ENCODE results near the gene CXCR5. TPM values are rescaled to one million over a fixed set of nuclear protein-coding genes. Genes with fewer than 3 reads are reported as not detected.

The CXCR5 gene
- polyA plus RNA-seq, 1 donor (not counting 4 experiments of a cell fraction or from before 2014, with no cell fraction given) = not detected

DNA sequence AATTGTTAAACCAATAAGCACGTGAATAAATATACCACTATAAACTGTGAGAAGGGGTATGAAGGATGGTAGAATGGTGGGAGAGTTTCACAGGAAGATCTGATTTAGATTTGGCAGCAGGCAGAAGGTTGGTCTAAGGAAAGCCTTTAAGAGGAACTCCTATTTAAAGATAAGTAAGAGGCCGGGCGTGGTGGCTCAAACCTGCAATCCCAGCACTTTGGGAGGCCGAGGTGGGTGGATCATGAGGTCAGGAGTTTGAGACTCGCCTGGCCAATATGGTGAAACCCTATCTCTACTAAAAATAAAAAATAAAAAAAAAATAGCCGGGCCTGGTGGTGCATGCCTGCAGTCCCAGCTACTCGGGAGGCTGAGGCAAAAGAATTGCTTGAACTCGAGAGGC is 45.8 kb upstream of the CXCR5 start:
- H2AFZ ChIP-seq (ENCODE audit: control insufficient read depth, low read length) = no peak overlapping the region
- H3K4me3 ChIP-seq (ENCODE audit: control insufficient read depth in 2 of 3, extremely low read depth in 1 of 3, insufficient read depth in 2 of 3, low read depth in 1 of 3, low read length in 3 of 3) = no peak overlapping the region
- H3K4me2 ChIP-seq (ENCODE audit: control insufficient read depth, extremely low read depth, insufficient read depth, low read depth, low read length) = no peak overlapping the region
- dilution Hi-C loops (cut with MboI; ENCODE audit: extremely low pct_ligation_motif_present, low sequenced_read_pairs) = no loop called here
- no peaks in the 10 kb centered on the region for H3K27me3 ChIP-seq (ENCODE audit: control insufficient read depth, extremely low read depth, insufficient read depth, low read length)
- H3K9me3 ChIP-seq (ENCODE audit: control insufficient read depth, low read depth, low read length) = no peaks in the 10 kb centered on the region
- H4K20me1 ChIP-seq (ENCODE audit: control insufficient read depth, extremely low read depth, insufficient read depth, low read length) = no peaks in the 10 kb centered on the region
- TF ChIP-seq EZH2 (IDR thresholded peaks at IDR 0.05; ENCODE audit: low read length) = no peak
- TF ChIP-seq, protein P1, sequence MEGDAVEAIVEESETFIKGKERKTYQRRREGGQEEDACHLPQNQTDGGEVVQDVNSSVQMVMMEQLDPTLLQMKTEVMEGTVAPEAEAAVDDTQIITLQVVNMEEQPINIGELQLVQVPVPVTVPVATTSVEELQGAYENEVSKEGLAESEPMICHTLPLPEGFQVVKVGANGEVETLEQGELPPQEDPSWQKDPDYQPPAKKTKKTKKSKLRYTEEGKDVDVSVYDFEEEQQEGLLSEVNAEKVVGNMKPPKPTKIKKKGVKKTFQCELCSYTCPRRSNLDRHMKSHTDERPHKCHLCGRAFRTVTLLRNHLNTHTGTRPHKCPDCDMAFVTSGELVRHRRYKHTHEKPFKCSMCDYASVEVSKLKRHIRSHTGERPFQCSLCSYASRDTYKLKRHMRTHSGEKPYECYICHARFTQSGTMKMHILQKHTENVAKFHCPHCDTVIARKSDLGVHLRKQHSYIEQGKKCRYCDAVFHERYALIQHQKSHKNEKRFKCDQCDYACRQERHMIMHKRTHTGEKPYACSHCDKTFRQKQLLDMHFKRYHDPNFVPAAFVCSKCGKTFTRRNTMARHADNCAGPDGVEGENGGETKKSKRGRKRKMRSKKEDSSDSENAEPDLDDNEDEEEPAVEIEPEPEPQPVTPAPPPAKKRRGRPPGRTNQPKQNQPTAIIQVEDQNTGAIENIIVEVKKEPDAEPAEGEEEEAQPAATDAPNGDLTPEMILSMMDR (optimal IDR thresholded peaks at IDR 0.05 in 1 of 3, IDR thresholded peaks at IDR 0.05 in 1 of 3, conservative IDR thresholded peaks at IDR 0.05 in 1 of 3; ENCODE audit: extremely low read depth in 1 of 3, insufficient read depth in 2 of 3, low read length in 3 of 3) = no peak
- no peaks in the 10 kb centered on the region for H3K79me2 ChIP-seq (ENCODE audit: control insufficient read depth, insufficient read depth, low read length)
- DNase-seq (ENCODE audit: low read depth, low spot score) (no peak), FAIRE-seq (no peak)
- no peaks in the 10 kb centered on the region for H3K9me1 ChIP-seq (ENCODE audit: control insufficient read depth, extremely low read depth, insufficient read depth, low read length)
- no peak overlapping the region for H3K9ac ChIP-seq (ENCODE audit: control insufficient read depth, extremely low read depth, insufficient read depth, low read length)
- peaks cover 5% of the 10 kb centered on the region for H3K4me1 ChIP-seq (ENCODE audit: control insufficient read depth, extremely low read depth, insufficient read depth, low read length)
- no peaks in the 10 kb centered on the region for H3K36me3 ChIP-seq (ENCODE audit: control insufficient read depth in 2 of 2, extremely low read depth in 1 of 2, insufficient read depth in 2 of 2, low read length in 2 of 2)
- H3K27ac ChIP-seq (ENCODE audit: control insufficient read depth, insufficient read depth, low read length) = no peak overlapping the region

DNA sequence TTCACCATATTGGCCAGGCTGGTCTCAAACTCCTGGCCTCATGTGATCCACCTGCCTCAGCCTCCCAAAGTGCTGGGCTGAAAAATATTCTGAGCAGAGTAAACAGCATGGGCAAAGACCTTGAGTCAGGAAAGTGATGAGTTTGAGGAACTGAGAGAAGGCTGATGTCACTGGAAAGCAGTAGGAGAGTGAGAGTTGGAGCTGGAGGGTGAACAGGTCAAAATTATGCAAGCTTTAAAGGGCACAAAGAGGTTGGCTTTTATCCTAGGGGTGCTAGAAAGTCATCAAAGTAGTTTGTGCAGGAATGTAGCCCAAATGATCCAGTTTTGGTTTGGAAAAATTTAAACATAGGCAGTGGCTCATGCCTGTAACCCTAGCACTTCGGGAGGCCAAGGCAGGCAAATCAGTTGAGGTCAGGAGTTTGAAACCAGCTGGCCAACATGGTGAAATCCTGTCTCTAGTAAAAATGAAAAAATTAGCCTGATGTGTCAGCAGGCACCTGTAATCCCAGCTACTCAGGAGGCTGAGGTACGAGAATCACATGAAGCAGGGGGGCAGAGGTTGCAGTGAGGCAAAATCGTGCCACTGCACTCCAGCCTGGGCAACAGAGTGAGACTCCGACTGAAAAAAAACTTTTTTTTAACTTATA is 44.7 kb upstream of the CXCR5 start:
- no peaks in the 10 kb centered on the region for H3K9me3 ChIP-seq (ENCODE audit: control insufficient read depth, low read depth, low read length)
- H3K27me3 ChIP-seq (ENCODE audit: control insufficient read depth, extremely low read depth, insufficient read depth, low read length) = no peaks in the 10 kb centered on the region
- peaks cover 5% of the 10 kb centered on the region for H3K4me1 ChIP-seq (ENCODE audit: control insufficient read depth, extremely low read depth, insufficient read depth, low read length)
- dilution Hi-C loops (cut with MboI; ENCODE audit: extremely low pct_ligation_motif_present, low sequenced_read_pairs) = no loop called here
- H3K27ac ChIP-seq (ENCODE audit: control insufficient read depth, insufficient read depth, low read length) = no peak overlapping the region
- no peaks in the 10 kb centered on the region for H3K79me2 ChIP-seq (ENCODE audit: control insufficient read depth, insufficient read depth, low read length)
- FAIRE-seq (no peak), DNase-seq (ENCODE audit: low read depth, low spot score) (no peak)
- no peak overlapping the region for H3K9ac ChIP-seq (ENCODE audit: control insufficient read depth, extremely low read depth, insufficient read depth, low read length)
- no peaks in the 10 kb centered on the region for H4K20me1 ChIP-seq (ENCODE audit: control insufficient read depth, extremely low read depth, insufficient read depth, low read length)
- H3K9me1 ChIP-seq (ENCODE audit: control insufficient read depth, extremely low read depth, insufficient read depth, low read length) = no peaks in the 10 kb centered on the region
- no peak overlapping the region for H3K4me3 ChIP-seq (ENCODE audit: control insufficient read depth in 2 of 3, extremely low read depth in 1 of 3, insufficient read depth in 2 of 3, low read depth in 1 of 3, low read length in 3 of 3)
- no peaks in the 10 kb centered on the region for H3K36me3 ChIP-seq (ENCODE audit: control insufficient read depth in 2 of 2, extremely low read depth in 1 of 2, insufficient read depth in 2 of 2, low read length in 2 of 2)
- TF ChIP-seq, protein P1 (optimal IDR thresholded peaks at IDR 0.05 in 1 of 3, IDR thresholded peaks at IDR 0.05 in 1 of 3, conservative IDR thresholded peaks at IDR 0.05 in 1 of 3; ENCODE audit: extremely low read depth in 1 of 3, insufficient read depth in 2 of 3, low read length in 3 of 3) = no peak
- no peak for TF ChIP-seq EZH2 (IDR thresholded peaks at IDR 0.05; ENCODE audit: low read length)
- H2AFZ ChIP-seq (ENCODE audit: control insufficient read depth, low read length) = no peak overlapping the region
- H3K4me2 ChIP-seq (ENCODE audit: control insufficient read depth, extremely low read depth, insufficient read depth, low read depth, low read length) = no peak overlapping the region

Data from keratinocyte (primary cell).